Glutamatergic neuron (in vitro differentiated cells): ENCODE results near the gene MAGI1. TPM values are rescaled to one million over a fixed set of nuclear protein-coding genes. Genes with fewer than 3 reads are reported as not detected.

Source experiments
- DNase-seq: peaks from one replicate; pipeline ENCODE4 v3.0.0; 2022
- H3K27ac Mint-ChIP-seq: one replicate; pipeline ENCODE4 v1.8.0; 2020; ENCODE audit warnings: mild to moderate bottlenecking, mixed read lengths, inconsistent platforms; ENCODE audit not compliant: unreplicated experiment
- H3K27me3 Mint-ChIP-seq: one replicate; pipeline ENCODE4 v1.8.0; 2020; ENCODE audit warnings: mild to moderate bottlenecking, moderate library complexity, mixed read lengths, inconsistent platforms; ENCODE audit not compliant: unreplicated experiment
- H3K36me3 Mint-ChIP-seq: one replicate; pipeline ENCODE4 v1.8.0; 2020; ENCODE audit warnings: mild to moderate bottlenecking, mixed read lengths, inconsistent platforms; ENCODE audit not compliant: unreplicated experiment
- H3K4me1 Mint-ChIP-seq: one replicate; pipeline ENCODE4 v1.8.0; 2020; ENCODE audit warnings: mild to moderate bottlenecking, low read depth, mixed read lengths, inconsistent platforms; ENCODE audit not compliant: unreplicated experiment
- H3K4me3 Mint-ChIP-seq: one replicate; pipeline ENCODE4 v1.8.0; 2020; ENCODE audit warnings: mild to moderate bottlenecking, mixed read lengths, inconsistent platforms; ENCODE audit not compliant: unreplicated experiment
- H3K9me3 Mint-ChIP-seq: one replicate; pipeline ENCODE4 v1.8.0; 2020; ENCODE audit warnings: mild to moderate bottlenecking, moderate library complexity, mixed read lengths, inconsistent platforms; ENCODE audit not compliant: unreplicated experiment
- total RNA-seq: library from RNA; stranded (reverse); fragmentation: NEBNext Ultra II Directional; extraction: Animal tissue kit (Norgen Biotek cat#: 25700); gene quantifications from one replicate; pipeline ENCODE4 v1.2.1, GENCODE V29; 2021; ENCODE audit not compliant: unreplicated experiment
- TF ChIP-seq, protein P1 (sequence below): fragments of 200-600 bp; sonication (generic); IDR thresholded peaks from one replicate; pipeline ENCODE4 v1.5.0; 2021; ENCODE audit not compliant: partially characterized antibody, unreplicated experiment

The MAGI1 gene
- total RNA-seq, 1 donor from 2014 or later: 46.5 TPM

DNA sequence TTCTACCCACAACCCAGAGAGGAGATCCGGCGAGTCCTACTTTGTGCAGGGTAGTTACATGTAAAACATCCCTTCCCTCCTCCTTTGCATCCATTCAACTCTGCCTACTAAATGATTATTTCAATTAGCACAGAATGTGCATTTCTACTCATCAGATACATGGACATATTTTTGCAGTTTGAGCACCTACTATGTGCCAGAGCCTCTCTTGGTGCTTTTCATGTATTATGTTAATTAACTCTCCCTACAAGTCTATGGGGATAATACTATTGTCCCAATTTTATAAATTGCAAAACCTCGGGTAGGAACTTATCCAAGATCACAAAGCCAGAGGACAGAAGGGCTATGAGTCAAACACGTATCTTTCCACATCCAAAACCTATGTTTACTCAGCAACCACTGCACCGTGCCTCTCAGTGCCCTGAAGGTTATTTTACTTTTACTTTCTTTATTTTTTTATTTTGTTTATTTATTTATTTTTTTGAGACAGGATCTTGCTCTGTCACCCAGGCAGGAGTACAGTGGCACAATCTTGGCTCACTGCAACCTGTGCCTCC is 432.8 kb downstream of the MAGI1 start:
- DNase-seq: no peak
- Mint-ChIP-seq H3K27me3 (no peaks in the 10 kb centered on the region), H3K36me3 (no peaks in the 10 kb centered on the region), H3K9me3 (no peaks in the 10 kb centered on the region), H3K4me3 (no peak overlapping the region), H3K4me1 (no peaks in the 10 kb centered on the region), H3K27ac (no peak overlapping the region)
- TF ChIP-seq, protein P1, sequence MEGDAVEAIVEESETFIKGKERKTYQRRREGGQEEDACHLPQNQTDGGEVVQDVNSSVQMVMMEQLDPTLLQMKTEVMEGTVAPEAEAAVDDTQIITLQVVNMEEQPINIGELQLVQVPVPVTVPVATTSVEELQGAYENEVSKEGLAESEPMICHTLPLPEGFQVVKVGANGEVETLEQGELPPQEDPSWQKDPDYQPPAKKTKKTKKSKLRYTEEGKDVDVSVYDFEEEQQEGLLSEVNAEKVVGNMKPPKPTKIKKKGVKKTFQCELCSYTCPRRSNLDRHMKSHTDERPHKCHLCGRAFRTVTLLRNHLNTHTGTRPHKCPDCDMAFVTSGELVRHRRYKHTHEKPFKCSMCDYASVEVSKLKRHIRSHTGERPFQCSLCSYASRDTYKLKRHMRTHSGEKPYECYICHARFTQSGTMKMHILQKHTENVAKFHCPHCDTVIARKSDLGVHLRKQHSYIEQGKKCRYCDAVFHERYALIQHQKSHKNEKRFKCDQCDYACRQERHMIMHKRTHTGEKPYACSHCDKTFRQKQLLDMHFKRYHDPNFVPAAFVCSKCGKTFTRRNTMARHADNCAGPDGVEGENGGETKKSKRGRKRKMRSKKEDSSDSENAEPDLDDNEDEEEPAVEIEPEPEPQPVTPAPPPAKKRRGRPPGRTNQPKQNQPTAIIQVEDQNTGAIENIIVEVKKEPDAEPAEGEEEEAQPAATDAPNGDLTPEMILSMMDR: no peak

DNA sequence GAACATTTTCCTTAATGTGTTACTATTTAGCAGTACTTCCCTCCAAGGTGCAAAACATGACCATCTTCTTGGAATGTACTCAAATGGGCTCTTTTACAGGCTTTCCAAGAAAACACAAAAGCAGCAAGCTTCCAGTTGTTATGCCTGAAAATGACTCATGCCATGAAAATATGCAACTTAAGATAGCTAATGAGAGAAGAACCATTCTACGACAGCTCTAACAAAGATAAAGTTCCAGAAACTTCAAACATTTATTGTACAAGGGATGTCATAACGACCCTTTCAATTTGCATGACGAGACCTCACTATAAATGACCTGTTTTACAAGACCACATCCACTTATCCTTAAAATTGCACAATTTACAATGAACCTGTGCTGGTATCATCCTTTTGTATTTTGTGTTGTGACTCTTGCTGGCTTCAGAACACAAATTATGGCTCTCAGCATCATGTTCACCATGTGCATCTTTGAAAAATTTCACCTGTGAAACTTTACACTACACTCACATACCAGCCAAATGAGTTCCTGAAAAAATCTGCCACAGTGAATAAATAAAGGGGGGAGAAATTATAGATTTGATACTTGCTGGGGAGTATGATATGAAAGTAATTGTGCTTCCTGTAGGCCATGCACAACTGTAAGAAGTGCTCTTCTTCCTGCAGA is 433.7 kb downstream of the MAGI1 start:
- no peak overlapping the region for H3K27ac Mint-ChIP-seq
- no peaks in the 10 kb centered on the region for H3K4me1 Mint-ChIP-seq
- TF ChIP-seq, protein P1: no peak
- no peaks in the 10 kb centered on the region for H3K36me3 Mint-ChIP-seq
- no peak for DNase-seq
- H3K27me3 Mint-ChIP-seq: no peaks in the 10 kb centered on the region
- H3K9me3 Mint-ChIP-seq: no peaks in the 10 kb centered on the region
- no peak overlapping the region for H3K4me3 Mint-ChIP-seq

DNA sequence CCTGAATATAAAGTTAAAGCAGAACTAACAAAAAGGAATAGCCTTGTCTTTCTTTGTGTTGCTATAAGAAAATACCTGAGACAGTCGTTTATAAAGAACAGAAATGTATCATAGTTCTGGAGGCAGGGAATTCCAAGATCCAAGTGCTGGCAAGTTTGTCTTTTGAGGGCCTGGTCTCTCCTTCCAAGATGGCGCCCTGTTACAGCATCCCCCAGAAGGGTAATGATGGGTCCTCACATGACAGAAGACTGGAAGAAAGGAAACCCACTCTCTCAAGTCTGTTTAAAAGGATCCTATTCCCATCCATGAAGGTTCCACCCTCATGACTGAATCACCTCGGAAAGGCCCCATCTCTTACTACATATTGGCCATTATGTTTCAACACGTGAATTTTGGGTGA is 435.1 kb downstream of the MAGI1 start:
- peaks cover 3% of the 10 kb centered on the region for H3K4me1 Mint-ChIP-seq
- TF ChIP-seq, protein P1: no peak
- no peak for DNase-seq
- no peak overlapping the region for H3K27ac Mint-ChIP-seq
- H3K9me3 Mint-ChIP-seq: no peaks in the 10 kb centered on the region
- H3K27me3 Mint-ChIP-seq: no peaks in the 10 kb centered on the region
- no peak overlapping the region for H3K4me3 Mint-ChIP-seq
- H3K36me3 Mint-ChIP-seq: no peaks in the 10 kb centered on the region

DNA sequence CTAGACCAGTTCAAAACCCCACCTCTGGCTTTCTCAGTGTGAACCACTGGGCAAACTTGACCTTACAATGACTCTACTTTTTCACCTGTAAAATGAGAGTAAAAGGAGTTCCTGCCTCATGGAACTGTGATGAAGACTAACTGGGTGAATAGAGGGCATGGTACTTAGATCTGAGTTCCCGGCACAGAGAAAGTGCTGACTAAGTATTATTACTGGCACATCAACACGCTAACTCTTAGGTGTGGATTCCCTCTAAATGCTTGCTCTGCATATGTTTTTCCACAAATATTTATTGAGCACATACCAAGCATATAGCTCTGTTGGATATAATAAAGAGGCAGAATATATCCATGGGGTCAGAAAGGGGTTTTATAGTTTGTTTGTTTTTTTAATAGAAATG is 437.8 kb downstream of the MAGI1 start:
- peaks cover 12% of the 10 kb centered on the region for H3K27me3 Mint-ChIP-seq
- no peak overlapping the region for H3K4me3 Mint-ChIP-seq
- no peak overlapping the region for H3K27ac Mint-ChIP-seq
- TF ChIP-seq, protein P1: no peak
- peaks cover 18% of the 10 kb centered on the region for H3K9me3 Mint-ChIP-seq
- no peaks in the 10 kb centered on the region for H3K36me3 Mint-ChIP-seq
- peaks cover 10% of the 10 kb centered on the region for H3K4me1 Mint-ChIP-seq
- no peak for DNase-seq

DNA sequence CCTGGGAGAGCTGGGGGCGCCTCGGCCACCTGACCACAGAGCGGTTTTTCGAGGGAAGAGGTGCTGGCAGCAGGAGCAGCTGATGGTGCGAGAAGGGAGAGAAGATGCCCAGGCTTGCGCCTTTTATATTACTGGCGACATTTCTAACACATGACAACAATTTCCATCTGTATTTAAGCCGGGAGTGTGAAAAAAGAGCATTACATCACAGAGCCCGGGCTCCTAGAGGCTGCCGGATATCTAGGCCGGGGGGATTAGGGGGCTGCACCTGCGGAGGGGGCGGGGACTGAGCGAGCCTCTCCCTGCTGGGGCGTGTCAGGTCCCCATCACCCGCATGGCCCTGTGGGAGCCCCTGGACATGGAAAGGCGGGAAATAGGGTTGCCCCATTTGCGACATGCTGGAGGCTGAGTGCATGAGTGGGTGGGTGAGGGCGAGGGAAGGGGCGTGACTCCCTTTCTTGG is 440.7 kb downstream of the MAGI1 start:
- Mint-ChIP-seq H3K36me3 (no peaks in the 10 kb centered on the region), H3K9me3 (peaks cover 18% of the 10 kb centered on the region), H3K27me3 (peaks cover 12% of the 10 kb centered on the region), H3K4me1 (peaks cover 29% of the 10 kb centered on the region), H3K27ac (peak overlapping the region; percentile 78), H3K4me3 (peak overlapping the region; percentile 87)
- DNase-seq: peak; percentile 58
- TF ChIP-seq, protein P1: no peak
